T-cell (primary cell): ENCODE data around the gene CAP2. TPM values are rescaled to one million over a fixed set of nuclear protein-coding genes. Genes with fewer than 3 reads are reported as not detected.

ENCODE experiments used
- ATAC-seq, 4 experiments: fragments of 200-7000 bp in 3 of 4; fragments of 150-1000 bp in 1 of 4; cut with Tn5 transposase; replicated peaks in 1 of 4; 1 replicate in 3 of 4; 2 replicates in 1 of 4; pipeline ENCODE4 v1.10.0; 2021; ENCODE audit warnings: moderate library complexity in 3 of 4, mild to moderate bottlenecking in 2 of 4, moderate number of reproducible peaks in 1 of 4
- CTCF ChIA-PET, 2 donors: fragments of 300-600 bp; sonication (Branson Sonifier 250); formaldehyde crosslinking; loops; one replicate each; lab custom pipeline; 2022; ENCODE audit warnings: antibody characterized with exemption in 2 of 2; lab: Charles Lee
- POLR2A ChIA-PET, 2 donors: fragments of 300-600 bp; sonication (Branson Sonifier 250); formaldehyde crosslinking; loops; one replicate each; lab custom pipeline; 2022; ENCODE audit warnings: antibody characterized with exemption in 2 of 2; lab: Charles Lee
- DNase-seq, 35 experiments: peaks; one replicate each; pipeline versions ENCODE4 v3.0.0 to v3.0.0-alpha.2; 2013 to 2023
- H3K27ac ChIP-seq: one replicate; pipeline ENCODE4 v1.5.1; 2013; ENCODE audit warnings: low read length
- H3K27me3 ChIP-seq, 2 experiments: replicated peaks in 1 of 2; 1 replicate in 1 of 2; 2 replicates in 1 of 2; pipeline versions ENCODE4 v1.6.1 to v1.7.0; 2013; ENCODE audit warnings: low read length in 1 of 2, mixed read lengths in 1 of 2; ENCODE audit not compliant: control insufficient read depth in 2 of 2, insufficient read depth in 2 of 2; ENCODE audit errors: extremely low read depth in 1 of 2
- H3K36me3 ChIP-seq, 2 donors: 1 replicate in 1 of 2; 2 replicates in 1 of 2; pipeline versions ENCODE4 v1.6.1 to v1.7.0; 2013; ENCODE audit warnings: low read length in 1 of 2; ENCODE audit not compliant: control insufficient read depth in 2 of 2, insufficient read depth in 1 of 2; ENCODE audit errors: extremely low read depth in 1 of 2
- H3K4me1 ChIP-seq, 2 experiments: 1 replicate in 1 of 2; 2 replicates in 1 of 2; pipeline versions ENCODE4 v1.6.1 to v1.7.0; 2013; ENCODE audit warnings: low read length in 2 of 2, mixed read lengths in 1 of 2; ENCODE audit not compliant: insufficient read depth in 2 of 2, control insufficient read depth in 1 of 2; ENCODE audit errors: extremely low read depth in 1 of 2
- H3K4me3 ChIP-seq, 2 donors: 1 replicate in 1 of 2; 2 replicates in 1 of 2; pipeline versions ENCODE4 v1.5.1 to v1.7.0; 2013; ENCODE audit warnings: mild to moderate bottlenecking in 2 of 2, low read length in 1 of 2, moderate library complexity in 1 of 2; ENCODE audit not compliant: control insufficient read depth in 1 of 2; ENCODE audit errors: extremely low read depth in 1 of 2
- H3K9me3 ChIP-seq: 2 replicates; pipeline ENCODE4 v1.7.0; 2013
- H3K27ac Mint-ChIP-seq, 2 donors: one replicate each; pipeline ENCODE4 v1.8.0; 2020 to 2021; ENCODE audit warnings: mild to moderate bottlenecking in 2 of 2, mixed read lengths in 2 of 2
- H3K27me3 Mint-ChIP-seq, 2 donors: one replicate each; pipeline ENCODE4 v1.8.0; 2021 to 2022; ENCODE audit warnings: mixed read lengths in 2 of 2
- H3K36me3 Mint-ChIP-seq: one replicate; pipeline ENCODE4 v1.8.0; 2021; ENCODE audit warnings: mixed read lengths
- H3K4me1 Mint-ChIP-seq, 3 donors: one replicate each; pipeline ENCODE4 v1.8.0; 2020 to 2022; ENCODE audit warnings: mixed read lengths in 3 of 3, mild to moderate bottlenecking in 1 of 3
- H3K4me3 Mint-ChIP-seq, 3 donors: one replicate each; pipeline ENCODE4 v1.8.0; 2020 to 2022; ENCODE audit warnings: mild to moderate bottlenecking in 3 of 3, mixed read lengths in 3 of 3, moderate library complexity in 3 of 3
- H3K9me3 Mint-ChIP-seq, 3 donors: one replicate each; pipeline ENCODE4 v1.8.0; 2020 to 2022; ENCODE audit warnings: mixed read lengths in 3 of 3
- WGBS: methylation state at CpG from one replicate; pipeline ENCODE4 v1.1.5; 2013; ENCODE audit warnings: missing lambda C conversion rate; ENCODE audit not compliant: insufficient coverage; 5-methylcytosine and 5-hydroxymethylcytosine counted together
- total RNA-seq, 35 experiments: library from RNA in 6 of 35; stranded (reverse) in 6 of 35; fragments of 120-200 nt in 1 of 35; gene quantifications; one replicate each; pipeline versions ENCODE4 v1.2.1 to v1.2.4 and lab custom pipeline; 2013 to 2026

Gene CAP2
- total RNA-seq, 5 donors from 2014 or later (not counting 1 experiment from before 2014, with no cell fraction given) = 0.20 TPM; not detected in 4

GRCh38 chr6:17457956-17458355 lies 64.6 kb downstream of the CAP2 start:
- no peaks in the 10 kb centered on the region for H3K9me3 Mint-ChIP-seq
- no peaks in the 10 kb centered on the region for H3K36me3 ChIP-seq
- WGBS = 100% methylated on average over 1 of the region's 3 CpGs
- peaks cover 14 to 33% of the 10 kb centered on the region in 2 donors for H3K27me3 Mint-ChIP-seq
- H3K36me3 Mint-ChIP-seq = no peaks in the 10 kb centered on the region
- H3K9me3 ChIP-seq = no peaks in the 10 kb centered on the region
- no peak overlapping the region for H3K27ac ChIP-seq
- ATAC-seq (no peak), DNase-seq (no peak)
- ChIA-PET POLR2A (no interaction called here), CTCF (no interaction called here)
- no peak overlapping the region for H3K27ac Mint-ChIP-seq
- no peaks in the 10 kb centered on the region for H3K4me1 Mint-ChIP-seq
- H3K4me1 ChIP-seq = no peaks in the 10 kb centered on the region
- H3K4me3 Mint-ChIP-seq = no peak overlapping the region
- H3K27me3 ChIP-seq = peaks cover 0 to 2% of the 10 kb centered on the region in 2 experiments
- no peak overlapping the region for H3K4me3 ChIP-seq

GRCh38 chr6:17458966-17459365 lies 65.6 kb downstream of the CAP2 start:
- no peak overlapping the region for H3K4me3 ChIP-seq
- no peak overlapping the region for H3K4me3 Mint-ChIP-seq
- H3K27ac ChIP-seq = no peak overlapping the region
- POLR2A ChIA-PET = no interaction called here
- no peaks in the 10 kb centered on the region for H3K27me3 ChIP-seq
- no peaks in the 10 kb centered on the region for H3K9me3 Mint-ChIP-seq
- no peaks in the 10 kb centered on the region for H3K4me1 ChIP-seq
- no peaks in the 10 kb centered on the region for H3K9me3 ChIP-seq
- no peaks in the 10 kb centered on the region for H3K36me3 ChIP-seq
- no peak for ATAC-seq
- no peak overlapping the region for H3K27ac Mint-ChIP-seq
- no peak for DNase-seq
- peaks cover 11 to 33% of the 10 kb centered on the region in 2 donors for H3K27me3 Mint-ChIP-seq
- WGBS = 71% methylated on average over 2 of the region's 4 CpGs
- H3K4me1 Mint-ChIP-seq = no peaks in the 10 kb centered on the region
- H3K36me3 Mint-ChIP-seq = no peaks in the 10 kb centered on the region
- CTCF ChIA-PET = interaction anchor here in 1 of 2 donors (0.7 kb wide), 1 partner anchor 22 kb away, joined by 3 read pairs; no protein-coding TSS in a partner anchor

- Histone ChIP-seq H3K36me3 (no peaks in the 10 kb centered on the region), H3K4me1 (no peaks in the 10 kb centered on the region), H3K27me3 (no peaks in the 10 kb centered on the region), H3K27ac (no peak overlapping the region), H3K4me3 (no peak overlapping the region), H3K9me3 (no peaks in the 10 kb centered on the region)
- no peaks in the 10 kb centered on the region for H3K36me3 Mint-ChIP-seq
- H3K9me3 Mint-ChIP-seq = no peaks in the 10 kb centered on the region
- H3K27me3 Mint-ChIP-seq = peaks cover 7 to 20% of the 10 kb centered on the region in 2 donors
- 100% methylated on average over 2 of the region's 5 CpGs for WGBS
- no peak overlapping the region for H3K4me3 Mint-ChIP-seq
- DNase-seq (no peak), ATAC-seq (no peak)
- ChIA-PET CTCF (no interaction called here), POLR2A (no interaction called here)
- H3K27ac Mint-ChIP-seq = no peak overlapping the region
- no peaks in the 10 kb centered on the region for H3K4me1 Mint-ChIP-seq
Measured at GRCh38 chr6:17460862-17461261, 67.5 kb downstream of the CAP2 start.

- CTCF ChIA-PET = no interaction called here
- H3K36me3 Mint-ChIP-seq = no peaks in the 10 kb centered on the region
- H3K36me3 ChIP-seq = no peaks in the 10 kb centered on the region
- H3K27ac ChIP-seq = no peak overlapping the region
- DNase-seq (no peak), ATAC-seq (no peak)
- 92% methylated on average over 2 of the region's 5 CpGs for WGBS
- no peaks in the 10 kb centered on the region for H3K9me3 Mint-ChIP-seq
- POLR2A ChIA-PET = no interaction called here
- no peaks in the 10 kb centered on the region for H3K27me3 Mint-ChIP-seq
- H3K27ac Mint-ChIP-seq = no peak overlapping the region
- no peak overlapping the region for H3K4me3 ChIP-seq
- H3K9me3 ChIP-seq = no peaks in the 10 kb centered on the region
- H3K27me3 ChIP-seq = no peaks in the 10 kb centered on the region
- H3K4me3 Mint-ChIP-seq = no peak overlapping the region
- H3K4me1 ChIP-seq = no peaks in the 10 kb centered on the region
- H3K4me1 Mint-ChIP-seq = no peaks in the 10 kb centered on the region
Measured at GRCh38 chr6:17466147-17466546, 72.8 kb downstream of the CAP2 start.

GRCh38 chr6:17466707-17467106 lies 73.3 kb downstream of the CAP2 start:
- no peaks in the 10 kb centered on the region for H3K9me3 Mint-ChIP-seq
- CTCF ChIA-PET = no interaction called here
- H3K4me1 Mint-ChIP-seq = no peaks in the 10 kb centered on the region
- POLR2A ChIA-PET = no interaction called here
- ATAC-seq = no peak
- DNase-seq = no peak
- no peak overlapping the region for H3K4me3 ChIP-seq
- no CpG with 5 or more reads among the region's 3 CpGs for WGBS
- H3K9me3 ChIP-seq = no peaks in the 10 kb centered on the region
- H3K27ac Mint-ChIP-seq = no peak overlapping the region
- no peaks in the 10 kb centered on the region for H3K36me3 ChIP-seq
- H3K4me3 Mint-ChIP-seq = no peak overlapping the region
- H3K4me1 ChIP-seq = no peaks in the 10 kb centered on the region
- H3K27ac ChIP-seq = no peak overlapping the region
- no peaks in the 10 kb centered on the region for H3K27me3 Mint-ChIP-seq
- no peaks in the 10 kb centered on the region for H3K27me3 ChIP-seq
- H3K36me3 Mint-ChIP-seq = no peaks in the 10 kb centered on the region

GRCh38 chr6:17469006-17469832 lies 75.8 kb downstream of the CAP2 start:
- no peak for ATAC-seq
- H3K27me3 Mint-ChIP-seq = peaks cover 5 to 8% of the 10 kb centered on the region in 2 donors
- no peaks in the 10 kb centered on the region for H3K9me3 Mint-ChIP-seq
- ChIA-PET POLR2A (no interaction called here), CTCF (no interaction called here)
- H3K27ac ChIP-seq = no peak overlapping the region
- H3K27me3 ChIP-seq = no peaks in the 10 kb centered on the region
- DNase-seq = no peak
- no peak overlapping the region for H3K4me3 Mint-ChIP-seq
- no peaks in the 10 kb centered on the region for H3K4me1 Mint-ChIP-seq
- no peak overlapping the region for H3K4me3 ChIP-seq
- H3K36me3 Mint-ChIP-seq = no peaks in the 10 kb centered on the region
- no peaks in the 10 kb centered on the region for H3K4me1 ChIP-seq
- no peak overlapping the region for H3K27ac Mint-ChIP-seq
- H3K9me3 ChIP-seq = no peaks in the 10 kb centered on the region
- no peaks in the 10 kb centered on the region for H3K36me3 ChIP-seq
- WGBS = 50% methylated on average over 1 of the region's 10 CpGs
